HG03460 (cell line): ENCODE data around the gene SSTR5.

Source experiments
- ATAC-seq: cut with Tn5 transposase; IDR thresholded peaks from one replicate; pipeline ENCODE4 v1.9.1; 2021; ENCODE audit not compliant: unreplicated experiment

SSTR5 gene

DNA sequence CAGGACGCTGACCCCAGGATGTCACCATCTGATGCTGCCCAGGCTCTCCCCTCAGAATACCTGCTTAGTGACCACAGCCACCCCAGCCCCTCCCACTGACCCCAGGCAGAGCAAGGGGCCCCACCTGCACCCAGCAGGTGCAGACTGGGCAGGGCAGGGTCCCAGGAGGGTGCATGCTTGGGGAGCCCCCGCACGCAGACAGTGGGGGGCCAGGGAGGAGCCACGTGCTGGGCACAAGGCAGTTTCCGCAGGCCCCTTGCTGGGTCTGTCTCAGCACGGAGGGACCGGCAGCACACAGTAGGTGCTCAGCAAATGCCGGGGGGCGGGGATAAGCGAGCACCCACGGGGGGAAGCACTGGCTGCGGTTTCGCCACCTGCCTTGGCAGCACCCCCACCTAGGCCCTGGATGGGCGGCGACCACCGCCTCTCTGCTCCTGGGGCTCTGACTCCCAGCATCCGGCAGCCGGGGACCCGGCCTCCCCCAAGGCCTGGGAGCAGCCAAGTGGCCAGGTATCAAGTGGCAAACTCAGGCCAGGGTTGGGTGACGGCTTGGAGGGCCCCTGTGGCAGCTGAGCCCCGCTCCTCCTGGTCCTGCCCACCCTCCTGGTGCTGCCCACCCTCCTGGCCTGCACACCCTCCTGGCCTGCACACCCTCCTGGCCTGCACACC, 18.7 kb upstream of the SSTR5 start:
- no peak for ATAC-seq

DNA sequence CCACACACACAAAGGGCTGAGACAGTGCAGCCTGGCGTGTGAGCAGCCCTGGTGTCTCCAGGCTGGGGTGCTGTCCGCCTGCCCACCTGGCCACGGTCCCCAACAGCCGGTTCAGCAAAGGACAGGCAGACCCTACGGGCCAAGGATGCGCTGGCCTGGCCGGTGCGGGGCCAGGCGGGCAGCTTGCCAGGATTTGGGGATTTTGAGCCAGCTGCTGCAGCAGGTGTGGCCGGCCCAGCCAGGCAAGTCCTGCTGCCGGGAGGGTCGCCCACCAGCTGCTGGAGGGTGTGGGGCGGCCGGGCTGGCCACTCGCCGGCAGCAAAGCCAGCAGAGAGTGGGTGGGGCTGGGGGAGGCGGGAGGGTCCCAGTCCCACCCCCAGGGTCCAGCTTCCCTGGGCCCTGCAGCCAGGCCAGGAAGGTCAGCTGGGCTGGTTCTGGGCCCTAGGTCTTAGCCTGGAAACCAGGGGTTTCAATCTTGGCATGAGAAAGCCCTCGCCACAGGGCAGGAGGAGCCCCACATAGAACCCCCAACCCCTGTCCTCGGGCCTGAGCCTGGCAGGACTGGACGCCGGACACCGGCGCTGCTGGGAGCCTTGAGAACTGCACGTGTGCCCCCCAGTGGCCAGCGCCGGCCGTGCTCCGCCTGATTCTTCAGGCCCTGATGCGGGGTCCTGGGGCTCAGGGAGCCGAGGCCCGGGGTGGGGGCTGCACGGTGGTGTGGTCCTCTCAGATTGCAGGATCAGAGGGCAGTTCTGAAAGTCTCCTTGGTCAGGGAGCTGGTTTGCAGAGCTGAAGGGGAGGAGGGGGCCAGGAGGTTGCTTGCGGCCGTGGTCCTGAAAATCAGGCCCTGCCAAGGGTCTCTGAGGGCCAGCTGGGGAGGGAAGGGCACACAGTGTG, 17.6 kb upstream of the SSTR5 start:
- no peak for ATAC-seq

GRCh38 chr16:1055557-1055924, 17.0 kb upstream of the SSTR5 start:
- no peak for ATAC-seq

GRCh38 chr16:1056196-1056595, 16.4 kb upstream of the SSTR5 start:
- no peak for ATAC-seq

DNA sequence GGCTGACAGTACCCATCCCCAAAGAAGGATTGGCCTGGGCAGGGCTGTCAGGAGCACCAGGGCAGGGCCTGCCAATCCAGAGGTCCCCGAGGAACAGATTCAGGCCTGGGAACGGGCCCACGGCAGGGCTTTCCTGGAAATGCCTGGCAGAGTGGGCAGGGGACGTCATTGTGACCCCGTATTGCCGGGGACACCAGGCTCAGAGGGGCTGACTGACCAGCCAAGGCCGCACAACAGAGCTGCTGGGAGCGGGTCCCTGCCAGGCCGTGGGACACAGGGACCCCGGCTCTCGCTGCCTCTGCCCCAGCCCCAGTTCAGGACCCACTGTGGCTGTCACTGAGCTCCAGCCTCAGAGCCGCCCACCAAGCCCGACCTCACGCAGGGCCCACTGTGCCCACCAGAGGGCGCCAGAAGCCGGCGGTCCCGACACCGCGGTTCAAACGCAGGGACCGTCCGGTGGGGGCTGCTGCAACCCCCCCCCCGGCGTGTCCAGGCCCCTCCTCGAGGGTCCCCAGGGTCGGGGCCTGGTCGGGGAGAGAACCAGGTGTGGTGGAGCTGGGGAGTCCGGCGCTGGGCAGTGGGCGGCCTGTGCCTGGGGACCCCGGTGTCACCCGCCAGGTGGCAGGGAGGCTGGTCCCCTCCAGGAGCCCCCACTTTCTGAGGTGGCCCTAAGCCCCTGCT, 15.2 kb upstream of the SSTR5 start:
- ATAC-seq: no peak

DNA sequence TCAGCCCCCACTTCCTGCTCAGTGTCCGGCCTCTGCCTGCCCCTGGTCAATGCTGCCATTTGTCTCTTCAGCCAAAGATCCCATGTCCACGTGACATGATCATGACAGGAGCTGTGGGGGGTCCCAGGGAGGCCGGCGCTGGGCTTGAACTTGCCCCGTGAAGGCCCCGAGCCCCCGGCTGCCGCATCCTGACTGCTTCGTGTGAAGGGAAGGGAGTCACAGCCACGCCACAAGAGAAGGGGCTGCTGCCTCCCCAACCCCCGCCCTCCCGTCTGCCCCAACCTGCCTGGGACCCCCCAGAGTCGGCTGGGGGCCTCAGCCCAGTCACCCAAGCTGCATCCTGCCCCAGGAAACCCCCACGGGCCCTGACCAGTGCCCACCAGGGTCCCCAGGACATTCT, 14.3 kb upstream of the SSTR5 start:
- no peak for ATAC-seq

DNA sequence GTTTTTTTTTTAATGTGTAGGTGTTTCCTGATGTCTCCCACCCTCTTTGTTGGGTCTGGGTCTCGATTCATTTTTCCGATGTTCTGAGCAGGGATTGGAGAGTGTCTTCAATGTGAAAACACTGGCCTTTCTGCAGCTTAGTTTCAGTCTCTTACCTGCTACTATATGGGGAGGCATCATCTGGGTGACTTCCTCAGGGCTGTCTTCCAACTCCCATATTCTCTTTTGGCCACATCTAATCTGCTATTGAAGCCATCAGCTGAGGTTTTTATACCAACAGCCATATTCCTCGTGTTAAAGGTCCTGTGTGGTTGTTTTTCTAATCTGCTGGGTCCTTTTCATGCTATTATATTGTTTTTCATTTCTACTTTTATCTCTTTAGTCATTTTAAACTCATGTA, 13.2 kb upstream of the SSTR5 start:
- ATAC-seq: no peak

GRCh38 chr16:1060416-1061340, 11.9 kb upstream of the SSTR5 start:
- no peak for ATAC-seq

DNA sequence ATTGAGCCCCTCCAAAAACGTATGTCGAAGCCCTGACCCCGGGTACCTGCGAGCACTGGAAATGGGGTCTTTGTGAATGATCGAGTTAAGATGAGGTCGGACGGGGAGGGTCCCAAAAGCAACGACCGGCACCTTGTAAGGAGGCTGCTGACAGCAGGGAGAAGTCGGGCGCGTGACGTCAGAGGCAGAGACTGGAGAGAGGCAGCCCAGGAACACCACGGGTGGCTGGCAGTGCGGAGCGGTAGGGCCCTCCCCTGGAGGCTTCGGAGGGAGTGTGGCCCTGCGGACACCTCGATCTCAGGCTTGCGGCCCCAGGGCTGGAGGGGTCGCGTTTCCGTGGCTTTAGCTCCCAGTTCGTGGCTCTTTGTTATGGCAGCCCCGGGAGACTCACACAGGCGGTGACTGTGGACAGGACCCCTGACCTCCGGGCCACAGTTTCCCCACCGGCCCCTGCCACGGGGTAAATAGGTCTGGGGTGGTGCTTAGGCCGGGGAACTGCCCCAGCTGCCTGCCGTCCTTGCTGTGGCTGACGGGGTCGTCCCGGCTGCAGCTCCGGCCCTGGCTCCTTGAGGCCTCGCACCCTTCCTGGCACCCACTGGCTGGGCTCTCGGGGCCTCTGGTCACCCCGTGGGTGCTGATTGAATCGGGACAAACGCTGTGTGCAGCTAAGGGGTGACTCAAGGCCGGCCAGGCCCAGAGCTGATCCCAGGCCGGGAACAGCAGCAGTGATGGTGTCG, 10.6 kb upstream of the SSTR5 start:
- ATAC-seq: no peak

DNA sequence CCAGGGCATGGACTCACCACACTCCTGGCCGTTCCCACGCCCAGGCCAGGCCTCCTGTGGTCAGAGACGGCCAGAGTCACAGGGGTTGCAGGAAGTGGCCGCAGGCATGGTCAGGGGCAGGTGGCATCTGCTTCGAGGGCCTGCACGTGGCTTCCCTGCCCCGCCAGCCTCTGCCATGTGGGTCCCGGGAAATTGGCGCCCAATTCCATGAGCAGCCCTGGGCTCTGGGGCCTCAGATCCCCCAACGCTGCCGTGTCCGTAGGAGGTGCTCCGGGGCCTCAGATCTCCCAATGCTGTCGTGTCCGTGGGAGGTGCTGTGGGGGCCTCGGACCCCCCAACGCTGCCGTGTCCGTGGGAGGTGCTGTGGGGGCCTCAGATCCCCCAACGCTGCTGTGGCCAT, 9.7 kb upstream of the SSTR5 start:
- ATAC-seq: no peak

GRCh38 chr16:1063728-1064127, 8.8 kb upstream of the SSTR5 start:
- no peak for ATAC-seq

- ATAC-seq: no peak
These were observed 6.9 kb upstream of the SSTR5 start for GRCh38 chr16:1065469-1066128.

DNA sequence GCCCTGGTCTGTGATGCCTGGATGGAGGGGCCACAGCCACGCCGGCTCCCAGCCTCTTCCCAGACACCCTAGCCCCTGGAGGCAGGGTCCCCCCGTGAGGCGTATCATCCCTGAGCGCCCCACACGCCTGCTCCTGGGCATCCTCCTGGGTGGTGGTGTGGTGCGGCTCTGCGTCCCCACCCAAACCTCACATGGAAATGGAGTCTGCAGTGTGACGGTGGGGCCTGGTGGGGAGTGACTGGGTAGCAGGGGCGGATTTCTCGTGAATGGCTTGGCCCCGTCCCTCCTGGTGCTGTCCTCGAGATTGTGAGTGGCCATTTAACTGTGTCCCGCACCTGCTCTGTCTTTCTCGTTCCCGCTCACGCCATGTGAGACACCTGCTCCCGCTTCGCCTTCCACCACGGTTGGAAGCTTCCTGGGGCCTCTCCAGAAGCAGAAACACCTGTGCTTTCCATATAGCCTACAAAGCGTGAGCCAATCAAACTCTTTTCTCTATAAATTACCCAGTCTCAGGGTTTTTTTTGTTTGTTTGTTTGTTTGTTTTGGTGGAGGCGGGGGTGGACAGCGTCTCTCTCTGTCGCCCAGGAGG, 5.9 kb upstream of the SSTR5 start:
- ATAC-seq: no peak

DNA sequence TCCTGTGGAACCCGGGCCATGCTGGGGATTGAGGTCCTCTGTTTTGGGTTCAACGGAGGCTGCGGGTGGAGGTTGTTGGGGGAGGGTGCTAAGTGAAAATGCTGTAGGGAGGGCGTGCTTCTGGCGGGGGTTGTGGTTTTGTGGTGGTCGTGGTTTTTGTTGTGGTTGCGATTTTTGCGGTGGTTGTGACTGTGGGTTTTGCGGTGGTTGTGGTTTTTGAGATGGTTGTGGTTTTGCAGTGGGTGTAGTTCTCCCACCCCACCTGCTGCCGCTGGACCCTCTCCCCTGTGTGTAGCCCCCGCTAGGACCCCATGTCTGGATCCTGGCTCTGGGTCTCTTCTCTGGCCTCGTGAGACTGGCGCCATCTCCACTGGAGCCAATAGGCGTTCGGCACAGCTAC, 4.9 kb upstream of the SSTR5 start:
- ATAC-seq: no peak

DNA sequence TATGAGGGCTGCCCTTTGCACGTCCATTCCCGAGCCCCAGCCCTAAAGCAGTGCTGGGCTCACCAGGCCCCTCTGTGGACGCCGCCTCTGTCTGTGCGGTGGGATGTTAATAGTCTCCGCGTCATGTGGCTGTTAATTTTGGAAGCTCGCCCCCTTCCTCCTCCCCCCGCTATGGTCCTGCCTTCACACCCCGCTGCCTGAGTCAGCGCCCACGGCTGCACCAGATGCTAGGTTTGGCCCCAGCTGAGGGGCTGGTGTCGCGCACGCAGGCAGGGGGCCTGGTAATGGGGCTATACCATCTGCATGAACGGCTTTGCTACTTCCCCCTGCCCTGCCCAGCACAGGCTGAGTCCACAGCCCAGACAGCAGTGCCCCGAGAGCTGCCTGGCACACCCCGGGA, 4.1 kb upstream of the SSTR5 start:
- no peak for ATAC-seq

DNA sequence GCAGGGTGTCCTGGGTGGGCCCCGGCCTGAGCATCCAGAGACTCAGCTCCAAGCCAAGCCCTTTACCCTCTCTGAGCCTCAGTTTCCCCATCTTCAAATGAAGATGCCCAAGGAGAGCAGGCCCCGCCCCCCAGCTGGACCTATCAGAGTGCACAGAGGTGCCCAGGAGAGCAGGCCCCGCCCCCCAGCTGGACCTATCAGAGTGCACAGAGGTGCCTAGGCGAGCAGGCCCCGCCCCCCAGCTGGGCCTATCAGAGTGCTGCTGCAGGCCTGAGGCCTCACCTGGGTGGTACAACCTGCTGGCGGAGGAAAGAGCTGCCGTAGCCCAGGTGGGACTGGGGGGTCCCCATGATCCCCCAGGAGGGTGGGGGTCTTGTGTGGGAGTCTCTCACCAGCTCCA, 3.4 kb upstream of the SSTR5 start:
- ATAC-seq: no peak

DNA sequence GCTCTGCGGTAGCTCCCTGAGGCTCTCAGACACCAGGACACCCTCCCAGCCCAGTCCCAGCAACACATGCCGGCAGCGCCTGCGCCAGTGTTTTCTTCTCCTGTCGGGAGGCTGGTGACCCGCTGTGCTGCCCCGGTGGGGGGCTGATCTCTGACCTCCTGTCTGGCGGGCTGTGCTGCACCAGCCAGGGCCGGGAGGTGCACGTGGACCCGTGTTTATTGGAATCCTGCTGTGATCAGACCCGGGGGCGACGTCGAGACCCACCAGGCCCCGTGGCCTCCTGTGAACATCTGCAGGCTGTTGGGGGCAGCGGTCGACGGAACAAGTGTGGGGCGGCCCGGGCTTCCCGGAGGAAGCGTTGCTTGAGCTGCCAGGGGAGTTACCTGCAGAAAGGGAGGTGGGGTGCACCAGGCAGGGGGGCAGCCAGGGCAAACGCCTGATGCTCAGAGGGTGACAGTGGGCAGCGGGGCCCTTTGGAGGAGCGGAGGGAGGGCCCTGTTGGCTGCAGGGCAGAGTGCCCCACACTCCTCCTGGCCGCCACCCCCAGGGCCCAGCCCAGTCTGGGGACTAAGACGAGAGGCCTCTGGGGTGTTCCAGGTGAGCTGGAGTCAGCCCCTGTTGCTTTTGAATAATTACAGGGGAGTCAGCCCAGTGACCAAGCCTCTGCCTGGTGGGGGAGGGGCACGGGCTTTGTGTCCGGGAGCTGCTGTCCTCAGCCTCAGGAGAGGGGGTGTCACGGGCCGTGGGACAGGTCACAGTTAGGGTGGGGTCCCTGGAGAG, 2.3 kb upstream of the SSTR5 start:
- no peak for ATAC-seq

- no peak for ATAC-seq
These were observed 1.6 kb upstream of the SSTR5 start for GRCh38 chr16:1070864-1071408.
